Uterus (tissue), 4 donors: ENCODE results near the gene CAMTA1. TPM values are rescaled to one million over a fixed set of nuclear protein-coding genes. Genes with fewer than 3 reads are reported as not detected.

Source experiments
- DNase-seq, 2 donors: peaks; one replicate each; pipeline ENCODE4 v3.0.0-alpha.2; 2019 to 2020
- H3K27ac ChIP-seq, 2 donors: fragments of 200-600 bp; sonication (generic); 1 replicate in 1 of 2; 2 replicates in 1 of 2; pipeline ENCODE4 v1.5.1; 2016 to 2018
- H3K27me3 ChIP-seq, 2 donors: fragments of 200-600 bp; sonication (generic); one replicate each; pipeline ENCODE4 v1.5.1; 2018 to 2019; ENCODE audit warnings: control low read depth in 1 of 2
- H3K36me3 ChIP-seq, 2 donors: fragments of 200-600 bp; sonication (generic); one replicate each; pipeline ENCODE4 v1.5.1; 2019; ENCODE audit warnings: control low read depth in 1 of 2
- H3K4me1 ChIP-seq, 2 donors: fragments of 200-600 bp; sonication (generic); one replicate each; pipeline ENCODE4 v1.5.1; 2018 to 2019; ENCODE audit warnings: control low read depth in 1 of 2
- H3K4me3 ChIP-seq, 2 donors: fragments of 200-600 bp; sonication (generic); 1 replicate in 1 of 2; 2 replicates in 1 of 2; pipeline ENCODE4 v1.5.1; 2018 to 2019; ENCODE audit warnings: mild to moderate bottlenecking in 1 of 2
- H3K9me3 ChIP-seq, 2 donors: fragments of 200-600 bp; sonication (generic); one replicate each; pipeline ENCODE4 v1.5.1; 2019; ENCODE audit warnings: control low read depth in 1 of 2
- POLR2A ChIP-seq, 2 donors: fragments of 450-650 bp; IDR thresholded peaks; one replicate each; pipeline ENCODE4 v1.6.1; 2016; ENCODE audit warnings: antibody characterized with exemption in 2 of 2, mild to moderate bottlenecking in 1 of 2, moderate library complexity in 1 of 2
- intact Hi-C: fragments of 100-400 bp; cut with DNase I; formaldehyde crosslinking; loops from one replicate; pipeline ENCODE4 v1.15.1; 2023; ENCODE audit warnings: low total_unique reads
- total RNA-seq, 4 donors: library from RNA; depleted of rRNA in 3 of 4; stranded (reverse); fragments of >200 nt in 3 of 4; gene quantifications; one replicate each; pipeline versions ENCODE4 v1.1.0 to v1.2.4, GENCODE V29; 2014 to 2023
- TF ChIP-seq, protein P1 (sequence below), 4 experiments: fragments of 200-600 bp in 2 of 4; fragments of 450-650 bp in 2 of 4; sonication (generic) in 2 of 4; IDR thresholded peaks; one replicate each; pipeline ENCODE4 v1.5.1; 2016 to 2019; ENCODE audit warnings: antibody characterized with exemption in 4 of 4, mild to moderate bottlenecking in 2 of 4, moderate library complexity in 1 of 4
- donor health status: DM: yes; HTN: yes; CAD: no.

Gene CAMTA1
- total RNA-seq, 4 donors from 2014 or later = 29.7 to 427 (median 64.8) TPM

DNA sequence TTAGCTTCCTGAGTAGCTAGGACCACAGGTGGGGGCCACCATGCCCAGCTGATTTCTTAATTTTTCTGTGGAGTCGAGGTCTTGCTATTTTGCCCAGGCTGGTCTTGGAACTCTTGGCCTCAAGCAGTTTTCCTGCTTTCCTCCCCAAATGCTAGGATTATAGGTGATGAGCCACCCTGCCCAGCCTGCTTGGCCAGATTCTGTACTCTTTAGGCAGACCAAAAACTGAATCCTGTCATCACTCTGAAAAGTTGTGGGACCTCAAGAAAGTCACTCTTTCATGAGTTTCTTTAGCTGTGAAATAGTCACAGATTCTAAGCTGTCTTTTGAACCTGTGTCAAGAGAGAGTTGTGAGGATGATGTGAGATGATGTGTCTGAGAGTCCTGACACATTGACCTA, 105.4 kb downstream of the CAMTA1 start:
- Histone ChIP-seq H3K9me3 (no peaks in the 10 kb centered on the region), H3K27ac (no peak overlapping the region), H3K36me3 (no peaks in the 10 kb centered on the region), H3K4me1 (no peaks in the 10 kb centered on the region), H3K27me3 (no peaks in the 10 kb centered on the region), H3K4me3 (no peak overlapping the region)
- DNase-seq = no peak
- no peak for TF ChIP-seq POLR2A (IDR thresholded peaks at IDR 0.05)
- TF ChIP-seq, protein P1, sequence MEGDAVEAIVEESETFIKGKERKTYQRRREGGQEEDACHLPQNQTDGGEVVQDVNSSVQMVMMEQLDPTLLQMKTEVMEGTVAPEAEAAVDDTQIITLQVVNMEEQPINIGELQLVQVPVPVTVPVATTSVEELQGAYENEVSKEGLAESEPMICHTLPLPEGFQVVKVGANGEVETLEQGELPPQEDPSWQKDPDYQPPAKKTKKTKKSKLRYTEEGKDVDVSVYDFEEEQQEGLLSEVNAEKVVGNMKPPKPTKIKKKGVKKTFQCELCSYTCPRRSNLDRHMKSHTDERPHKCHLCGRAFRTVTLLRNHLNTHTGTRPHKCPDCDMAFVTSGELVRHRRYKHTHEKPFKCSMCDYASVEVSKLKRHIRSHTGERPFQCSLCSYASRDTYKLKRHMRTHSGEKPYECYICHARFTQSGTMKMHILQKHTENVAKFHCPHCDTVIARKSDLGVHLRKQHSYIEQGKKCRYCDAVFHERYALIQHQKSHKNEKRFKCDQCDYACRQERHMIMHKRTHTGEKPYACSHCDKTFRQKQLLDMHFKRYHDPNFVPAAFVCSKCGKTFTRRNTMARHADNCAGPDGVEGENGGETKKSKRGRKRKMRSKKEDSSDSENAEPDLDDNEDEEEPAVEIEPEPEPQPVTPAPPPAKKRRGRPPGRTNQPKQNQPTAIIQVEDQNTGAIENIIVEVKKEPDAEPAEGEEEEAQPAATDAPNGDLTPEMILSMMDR (IDR thresholded peaks at IDR 0.05) = no peak
- intact Hi-C loops = no loop called here

DNA sequence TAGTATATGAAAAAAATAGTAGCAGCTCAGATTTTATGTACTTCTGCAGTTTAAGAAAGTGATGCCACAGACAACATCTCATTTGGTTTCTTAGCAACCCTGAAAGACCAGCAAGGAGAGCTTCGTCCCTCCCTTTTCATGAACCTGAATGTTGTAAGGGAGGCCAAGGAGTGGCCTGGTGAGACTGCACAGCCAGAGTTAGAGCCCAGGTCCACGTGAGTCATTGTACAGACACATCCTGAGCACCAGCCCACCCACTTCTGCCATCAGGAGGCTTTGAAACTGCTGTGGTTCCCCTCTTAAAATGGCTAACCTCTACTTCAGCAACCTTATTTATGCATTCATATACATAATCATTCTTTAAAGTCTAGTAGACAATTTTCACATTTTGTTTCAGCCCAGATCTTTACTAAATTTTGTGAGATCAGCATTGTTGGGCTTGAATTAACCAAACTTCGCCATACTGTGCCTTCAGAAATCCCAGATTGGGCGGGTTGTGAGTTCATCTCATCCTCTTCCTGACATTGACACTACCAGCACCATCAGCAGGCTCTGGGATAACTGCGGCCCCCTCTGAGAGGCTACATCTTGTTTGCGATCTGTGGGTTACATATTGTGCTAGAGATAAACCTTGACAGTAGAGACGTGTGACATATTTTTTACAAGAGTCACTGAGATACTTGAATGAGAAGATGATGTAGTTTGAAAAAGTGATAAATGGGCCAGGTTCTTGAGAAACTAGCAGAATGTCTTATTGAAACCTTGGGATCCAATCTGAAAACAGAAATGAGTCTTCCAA, 106.7 kb downstream of the CAMTA1 start:
- H3K9me3 ChIP-seq = no peaks in the 10 kb centered on the region
- no peak overlapping the region for H3K4me3 ChIP-seq
- H3K27ac ChIP-seq = no peak overlapping the region
- no peaks in the 10 kb centered on the region for H3K27me3 ChIP-seq
- intact Hi-C loops = no loop called here
- H3K4me1 ChIP-seq = no peaks in the 10 kb centered on the region
- no peaks in the 10 kb centered on the region for H3K36me3 ChIP-seq
- no peak for DNase-seq
- no peak for TF ChIP-seq POLR2A (IDR thresholded peaks at IDR 0.05)
- TF ChIP-seq, protein P1 (IDR thresholded peaks at IDR 0.05) = no peak

GRCh38 chr1:6893388-6893787, 108.1 kb downstream of the CAMTA1 start:
- Histone ChIP-seq H3K9me3 (no peaks in the 10 kb centered on the region), H3K27me3 (no peaks in the 10 kb centered on the region), H3K36me3 (no peaks in the 10 kb centered on the region), H3K4me1 (no peaks in the 10 kb centered on the region), H3K27ac (no peak overlapping the region), H3K4me3 (no peak overlapping the region)
- TF ChIP-seq, protein P1 (IDR thresholded peaks at IDR 0.05) = no peak
- no peak for TF ChIP-seq POLR2A (IDR thresholded peaks at IDR 0.05)
- no peak for DNase-seq
- intact Hi-C loops = no loop called here

DNA sequence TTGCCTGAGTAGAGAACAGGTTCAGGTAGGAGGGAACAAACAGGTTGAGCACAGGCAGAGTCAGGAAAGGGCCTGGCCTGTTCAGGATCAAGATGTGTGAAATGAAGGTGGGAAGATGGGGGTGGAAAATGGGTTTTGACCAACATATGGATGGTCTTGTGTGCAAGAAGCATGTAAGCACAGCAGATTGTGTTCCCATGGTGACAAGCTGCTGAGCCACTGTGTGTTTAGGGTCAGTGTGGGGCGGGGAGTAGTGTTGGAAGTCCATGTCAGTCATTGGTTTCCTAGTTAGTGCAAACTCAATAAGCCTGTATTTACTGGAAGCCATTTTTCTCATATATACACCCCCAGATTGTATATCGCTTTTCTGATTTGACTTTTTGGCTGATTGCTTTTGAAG, 111.9 kb downstream of the CAMTA1 start:
- Histone ChIP-seq H3K4me3 (no peak overlapping the region), H3K27ac (no peak overlapping the region), H3K9me3 (no peaks in the 10 kb centered on the region), H3K27me3 (no peaks in the 10 kb centered on the region), H3K36me3 (no peaks in the 10 kb centered on the region), H3K4me1 (no peaks in the 10 kb centered on the region)
- intact Hi-C loops = no loop called here
- no peak for DNase-seq
- TF ChIP-seq POLR2A (IDR thresholded peaks at IDR 0.05) = no peak
- TF ChIP-seq, protein P1 (IDR thresholded peaks at IDR 0.05) = no peak

DNA sequence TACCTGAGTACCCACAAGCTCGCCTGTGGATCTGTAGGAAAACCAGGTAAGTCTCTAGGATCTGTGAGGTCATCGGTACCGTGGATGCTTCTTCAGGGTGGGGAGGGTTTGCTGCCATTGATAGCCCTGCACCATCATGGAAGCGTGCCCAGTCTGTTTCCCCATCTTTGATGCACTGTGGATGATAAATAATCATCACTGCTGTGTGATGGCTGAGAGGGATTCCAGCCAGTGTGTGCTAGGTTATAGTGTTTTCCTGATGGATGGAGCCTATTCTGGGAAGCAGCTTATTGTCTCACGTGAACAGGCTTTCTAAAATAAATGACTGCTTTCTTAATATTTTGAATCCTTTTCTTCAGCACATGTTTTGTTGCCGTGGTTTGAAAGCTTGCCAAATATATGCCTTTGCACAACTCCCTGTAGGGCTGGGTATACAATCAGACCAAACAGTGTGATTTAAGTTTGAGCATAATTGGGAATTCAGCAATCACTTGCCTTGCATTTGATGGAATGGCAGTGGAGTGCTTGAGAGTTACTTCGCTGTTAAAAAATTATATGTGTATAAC, 113.8 kb downstream of the CAMTA1 start:
- H3K27me3 ChIP-seq = no peaks in the 10 kb centered on the region
- no peak overlapping the region for H3K27ac ChIP-seq
- H3K4me3 ChIP-seq = no peak overlapping the region
- no peaks in the 10 kb centered on the region for H3K9me3 ChIP-seq
- H3K36me3 ChIP-seq = no peaks in the 10 kb centered on the region
- no peaks in the 10 kb centered on the region for H3K4me1 ChIP-seq
- intact Hi-C loops = no loop called here
- no peak for DNase-seq
- TF ChIP-seq, protein P1 (IDR thresholded peaks at IDR 0.05) = no peak
- TF ChIP-seq POLR2A (IDR thresholded peaks at IDR 0.05) = no peak
